Panc1 (cell line): ENCODE measurements around the gene DPT.

Source experiments
- POLR2AphosphoS5 ChIP-seq: IDR thresholded peaks from 2 replicates; pipeline ENCODE4 v1.6.1; 2012; ENCODE audit warnings: mild to moderate bottlenecking, low read depth, low read length, moderate library complexity
- SIN3A ChIP-seq: IDR thresholded peaks from 2 replicates; pipeline ENCODE4 v1.6.1; 2012; ENCODE audit warnings: low read depth, mild to moderate bottlenecking, low read length, moderate library complexity, borderline replicate concordance; ENCODE audit not compliant: insufficient read depth
- TCF7L2 ChIP-seq: IDR thresholded peaks from 2 replicates; pipeline ENCODE4 v1.6.1; 2011; ENCODE audit warnings: mild to moderate bottlenecking, low read depth, low read length, inconsistent platforms
- TF ChIP-seq, protein P1 (sequence below): fragments of 450-650 bp; IDR thresholded peaks from 2 replicates; pipeline ENCODE4 v1.5.1; 2017; ENCODE audit warnings: mild to moderate bottlenecking
- TF ChIP-seq, protein P2 (sequence below), 2 experiments: IDR thresholded peaks; 2 replicates each; pipeline ENCODE4 v1.6.1; 2011 to 2012; ENCODE audit warnings: low read depth in 2 of 2, control low read depth in 1 of 2, low read length in 1 of 2, mild to moderate bottlenecking in 1 of 2, moderate library complexity in 1 of 2; ENCODE audit not compliant: insufficient read depth in 1 of 2

DNA sequence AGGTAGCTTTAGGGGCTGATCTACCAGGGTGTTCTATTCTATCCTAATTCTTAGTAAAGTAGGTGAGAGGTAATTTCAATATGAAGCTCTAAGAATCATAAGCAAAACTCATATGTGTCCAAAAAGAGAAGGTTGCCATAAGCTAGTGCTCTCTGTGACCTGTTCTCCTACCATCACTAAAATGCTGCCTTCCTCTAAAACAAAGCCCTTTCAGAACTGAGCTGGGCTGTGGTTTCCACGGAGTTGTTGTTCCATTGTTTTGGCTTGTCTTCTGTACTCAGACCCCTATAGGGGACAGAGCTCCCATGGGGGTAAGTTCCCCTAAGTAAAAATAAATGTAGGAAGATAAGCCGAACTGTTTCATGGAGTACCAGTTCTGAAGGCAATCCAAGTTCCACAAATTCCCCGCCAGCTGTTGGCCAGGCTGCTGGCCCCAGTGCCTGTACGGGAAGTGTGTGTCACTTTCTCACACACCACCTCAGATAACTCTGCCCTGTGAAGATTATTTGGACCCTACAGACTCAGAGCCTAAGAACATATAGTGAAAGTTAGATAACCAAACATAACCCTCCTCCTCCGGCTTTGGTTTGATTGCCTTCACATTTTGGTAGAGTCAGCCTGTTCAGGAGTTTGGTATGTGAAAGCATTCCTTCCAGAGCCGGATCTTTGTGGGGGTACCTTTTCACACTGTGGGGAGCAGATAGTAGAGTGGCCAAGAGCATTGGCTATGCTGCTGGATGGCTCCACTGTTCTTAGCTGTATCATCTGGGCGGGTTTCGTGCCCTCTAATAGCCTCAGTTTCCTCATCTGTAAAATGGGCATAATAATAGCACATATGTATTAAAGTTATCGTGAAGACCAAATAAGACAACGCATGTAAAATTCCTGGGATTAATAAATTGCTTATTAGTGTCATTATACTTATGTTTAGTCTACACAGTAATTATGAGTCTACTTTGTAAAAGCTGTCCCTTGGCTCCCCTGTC lies 10.8 kb downstream of the DPT start:
- TF ChIP-seq, protein P1, sequence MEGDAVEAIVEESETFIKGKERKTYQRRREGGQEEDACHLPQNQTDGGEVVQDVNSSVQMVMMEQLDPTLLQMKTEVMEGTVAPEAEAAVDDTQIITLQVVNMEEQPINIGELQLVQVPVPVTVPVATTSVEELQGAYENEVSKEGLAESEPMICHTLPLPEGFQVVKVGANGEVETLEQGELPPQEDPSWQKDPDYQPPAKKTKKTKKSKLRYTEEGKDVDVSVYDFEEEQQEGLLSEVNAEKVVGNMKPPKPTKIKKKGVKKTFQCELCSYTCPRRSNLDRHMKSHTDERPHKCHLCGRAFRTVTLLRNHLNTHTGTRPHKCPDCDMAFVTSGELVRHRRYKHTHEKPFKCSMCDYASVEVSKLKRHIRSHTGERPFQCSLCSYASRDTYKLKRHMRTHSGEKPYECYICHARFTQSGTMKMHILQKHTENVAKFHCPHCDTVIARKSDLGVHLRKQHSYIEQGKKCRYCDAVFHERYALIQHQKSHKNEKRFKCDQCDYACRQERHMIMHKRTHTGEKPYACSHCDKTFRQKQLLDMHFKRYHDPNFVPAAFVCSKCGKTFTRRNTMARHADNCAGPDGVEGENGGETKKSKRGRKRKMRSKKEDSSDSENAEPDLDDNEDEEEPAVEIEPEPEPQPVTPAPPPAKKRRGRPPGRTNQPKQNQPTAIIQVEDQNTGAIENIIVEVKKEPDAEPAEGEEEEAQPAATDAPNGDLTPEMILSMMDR: no peak
- no peak for TF ChIP-seq POLR2AphosphoS5
- TF ChIP-seq, protein P2, sequence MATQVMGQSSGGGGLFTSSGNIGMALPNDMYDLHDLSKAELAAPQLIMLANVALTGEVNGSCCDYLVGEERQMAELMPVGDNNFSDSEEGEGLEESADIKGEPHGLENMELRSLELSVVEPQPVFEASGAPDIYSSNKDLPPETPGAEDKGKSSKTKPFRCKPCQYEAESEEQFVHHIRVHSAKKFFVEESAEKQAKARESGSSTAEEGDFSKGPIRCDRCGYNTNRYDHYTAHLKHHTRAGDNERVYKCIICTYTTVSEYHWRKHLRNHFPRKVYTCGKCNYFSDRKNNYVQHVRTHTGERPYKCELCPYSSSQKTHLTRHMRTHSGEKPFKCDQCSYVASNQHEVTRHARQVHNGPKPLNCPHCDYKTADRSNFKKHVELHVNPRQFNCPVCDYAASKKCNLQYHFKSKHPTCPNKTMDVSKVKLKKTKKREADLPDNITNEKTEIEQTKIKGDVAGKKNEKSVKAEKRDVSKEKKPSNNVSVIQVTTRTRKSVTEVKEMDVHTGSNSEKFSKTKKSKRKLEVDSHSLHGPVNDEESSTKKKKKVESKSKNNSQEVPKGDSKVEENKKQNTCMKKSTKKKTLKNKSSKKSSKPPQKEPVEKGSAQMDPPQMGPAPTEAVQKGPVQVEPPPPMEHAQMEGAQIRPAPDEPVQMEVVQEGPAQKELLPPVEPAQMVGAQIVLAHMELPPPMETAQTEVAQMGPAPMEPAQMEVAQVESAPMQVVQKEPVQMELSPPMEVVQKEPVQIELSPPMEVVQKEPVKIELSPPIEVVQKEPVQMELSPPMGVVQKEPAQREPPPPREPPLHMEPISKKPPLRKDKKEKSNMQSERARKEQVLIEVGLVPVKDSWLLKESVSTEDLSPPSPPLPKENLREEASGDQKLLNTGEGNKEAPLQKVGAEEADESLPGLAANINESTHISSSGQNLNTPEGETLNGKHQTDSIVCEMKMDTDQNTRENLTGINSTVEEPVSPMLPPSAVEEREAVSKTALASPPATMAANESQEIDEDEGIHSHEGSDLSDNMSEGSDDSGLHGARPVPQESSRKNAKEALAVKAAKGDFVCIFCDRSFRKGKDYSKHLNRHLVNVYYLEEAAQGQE (IDR thresholded peaks at IDR 0.05; ENCODE audit: insufficient read depth in 1 of 2, low read depth in 2 of 2, low read length in 1 of 2): no peak
- TF ChIP-seq TCF7L2: no peak
- TF ChIP-seq SIN3A: no peak
